ENCODE measurements around the gene TSHZ1. TPM values are rescaled to one million over a fixed set of nuclear protein-coding genes. Genes with fewer than 3 reads are reported as not detected.

Gene TSHZ1
- total and polyA plus RNA-seq, 9 donors: 27.9 to 109 (median 65.6) TPM

GRCh38 chr18:75309564-75309963 lies 99.0 kb downstream of the TSHZ1 start:
- Histone ChIP-seq H3K36me3 (no peaks in the 10 kb centered on the region), H3K27ac (no peak overlapping the region), H3K4me1 (ENCODE audit: insufficient read depth) (no peaks in the 10 kb centered on the region), H3K4me3 (no peak overlapping the region), H3K9me3 (peaks cover 0 to 3% of the 10 kb centered on the region in 2 donors), H3K27me3 (no peaks in the 10 kb centered on the region)
- TF ChIP-seq POLR2A (IDR thresholded peaks at IDR 0.05): no peak
- no peak for TF ChIP-seq CTCF (IDR thresholded peaks at IDR 0.05)
- TF ChIP-seq EP300 (IDR thresholded peaks at IDR 0.05): no peak
- intact Hi-C loops (cut with DNase I): loop anchor here in 1 of 4 donors (10.0 kb wide), 1 partner anchor 65 kb away; no protein-coding TSS in a partner anchor
- 79 to 88% (median 87%) methylated on average over 8 of the region's 8 CpGs for WGBS, 3 donors
- DNase-seq: no peak

GRCh38 chr18:75314117-75314516 lies 103.5 kb downstream of the TSHZ1 start:
- Histone ChIP-seq H3K27me3 (no peaks in the 10 kb centered on the region), H3K9me3 (peaks cover 0 to 3% of the 10 kb centered on the region in 2 donors), H3K4me3 (no peak overlapping the region), H3K4me1 (ENCODE audit: insufficient read depth) (no peaks in the 10 kb centered on the region), H3K36me3 (no peaks in the 10 kb centered on the region), H3K27ac (no peak overlapping the region)
- 87 to 93% (median 91%) methylated on average over 5 of the region's 5 CpGs for WGBS, 3 donors
- intact Hi-C loops (cut with DNase I): no loop called here
- DNase-seq: no peak
- no peak for TF ChIP-seq CTCF (IDR thresholded peaks at IDR 0.05)
- TF ChIP-seq POLR2A (IDR thresholded peaks at IDR 0.05): no peak
- no peak for TF ChIP-seq EP300 (IDR thresholded peaks at IDR 0.05)

GRCh38 chr18:75314606-75315005 lies 104.0 kb downstream of the TSHZ1 start:
- no peak for DNase-seq
- Histone ChIP-seq H3K27me3 (no peaks in the 10 kb centered on the region), H3K9me3 (no peaks in the 10 kb centered on the region), H3K4me1 (ENCODE audit: insufficient read depth) (no peaks in the 10 kb centered on the region), H3K36me3 (no peaks in the 10 kb centered on the region), H3K27ac (no peak overlapping the region), H3K4me3 (no peak overlapping the region)
- TF ChIP-seq EP300 (IDR thresholded peaks at IDR 0.05) (no peak), CTCF (IDR thresholded peaks at IDR 0.05) (no peak), POLR2A (IDR thresholded peaks at IDR 0.05) (no peak)
- intact Hi-C loops (cut with DNase I): no loop called here
- 87 to 89% (median 87%) methylated on average over 1 of the region's 1 CpG for WGBS, 3 donors

- TF ChIP-seq EP300 (IDR thresholded peaks at IDR 0.05) (no peak), POLR2A (IDR thresholded peaks at IDR 0.05) (no peak), CTCF (IDR thresholded peaks at IDR 0.05) (no peak)
- H3K27ac ChIP-seq: no peak overlapping the region
- no peaks in the 10 kb centered on the region for H3K4me1 ChIP-seq (ENCODE audit: insufficient read depth)
- no peaks in the 10 kb centered on the region for H3K27me3 ChIP-seq
- H3K9me3 ChIP-seq: no peaks in the 10 kb centered on the region
- no peak for DNase-seq
- no peak overlapping the region for H3K4me3 ChIP-seq
- 81 to 84% (median 83%) methylated on average over 10 of the region's 10 CpGs for WGBS, 3 donors
- intact Hi-C loops (cut with DNase I): no loop called here
- no peaks in the 10 kb centered on the region for H3K36me3 ChIP-seq
These were observed 105.6 kb downstream of the TSHZ1 start for GRCh38 chr18:75316223-75316622.
